ENCODE data around the gene ERBIN.

DNA sequence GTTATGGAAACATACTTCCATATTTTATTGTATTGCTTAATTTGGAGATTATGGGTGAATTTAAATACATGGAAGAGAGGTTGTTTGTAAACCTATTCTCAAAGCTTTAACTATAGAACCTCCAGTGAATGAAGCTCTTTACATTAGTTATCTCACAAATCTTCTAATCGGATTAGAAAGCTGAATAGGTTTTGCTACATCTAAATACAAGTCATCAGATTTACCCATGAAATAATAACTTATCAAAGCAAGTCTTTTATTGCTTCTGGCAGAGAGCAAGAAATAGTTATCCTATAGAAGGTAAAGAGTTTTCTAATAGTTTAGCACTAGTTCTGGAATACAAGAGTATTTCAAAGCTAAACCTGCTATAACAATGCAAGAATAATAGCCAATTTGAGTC is 113.3 kb downstream of the ERBIN start:
- no peak for TF ChIP-seq EZH2 (IDR thresholded peaks at IDR 0.05; ENCODE audit: borderline replicate concordance, low read depth, low read length, severe bottlenecking)
- TF ChIP-seq, protein P1, sequence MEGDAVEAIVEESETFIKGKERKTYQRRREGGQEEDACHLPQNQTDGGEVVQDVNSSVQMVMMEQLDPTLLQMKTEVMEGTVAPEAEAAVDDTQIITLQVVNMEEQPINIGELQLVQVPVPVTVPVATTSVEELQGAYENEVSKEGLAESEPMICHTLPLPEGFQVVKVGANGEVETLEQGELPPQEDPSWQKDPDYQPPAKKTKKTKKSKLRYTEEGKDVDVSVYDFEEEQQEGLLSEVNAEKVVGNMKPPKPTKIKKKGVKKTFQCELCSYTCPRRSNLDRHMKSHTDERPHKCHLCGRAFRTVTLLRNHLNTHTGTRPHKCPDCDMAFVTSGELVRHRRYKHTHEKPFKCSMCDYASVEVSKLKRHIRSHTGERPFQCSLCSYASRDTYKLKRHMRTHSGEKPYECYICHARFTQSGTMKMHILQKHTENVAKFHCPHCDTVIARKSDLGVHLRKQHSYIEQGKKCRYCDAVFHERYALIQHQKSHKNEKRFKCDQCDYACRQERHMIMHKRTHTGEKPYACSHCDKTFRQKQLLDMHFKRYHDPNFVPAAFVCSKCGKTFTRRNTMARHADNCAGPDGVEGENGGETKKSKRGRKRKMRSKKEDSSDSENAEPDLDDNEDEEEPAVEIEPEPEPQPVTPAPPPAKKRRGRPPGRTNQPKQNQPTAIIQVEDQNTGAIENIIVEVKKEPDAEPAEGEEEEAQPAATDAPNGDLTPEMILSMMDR (IDR thresholded peaks at IDR 0.05; ENCODE audit: borderline replicate concordance, extremely low read depth, low read length, poor library complexity, severe bottlenecking) = no peak

All from DND-41 (cell line).